Effector CD8-positive, alpha-beta T cell (primary cell): ENCODE results near the gene PNPLA3.

Source experiments
- DNase-seq: peaks from one replicate; lab custom pipeline; 2025; lab: John Stamatoyannopoulos, UW

The PNPLA3 gene

GRCh38 chr22:43967069-43967468 is 43.5 kb downstream of the PNPLA3 start:
- DNase-seq: no peak

DNA sequence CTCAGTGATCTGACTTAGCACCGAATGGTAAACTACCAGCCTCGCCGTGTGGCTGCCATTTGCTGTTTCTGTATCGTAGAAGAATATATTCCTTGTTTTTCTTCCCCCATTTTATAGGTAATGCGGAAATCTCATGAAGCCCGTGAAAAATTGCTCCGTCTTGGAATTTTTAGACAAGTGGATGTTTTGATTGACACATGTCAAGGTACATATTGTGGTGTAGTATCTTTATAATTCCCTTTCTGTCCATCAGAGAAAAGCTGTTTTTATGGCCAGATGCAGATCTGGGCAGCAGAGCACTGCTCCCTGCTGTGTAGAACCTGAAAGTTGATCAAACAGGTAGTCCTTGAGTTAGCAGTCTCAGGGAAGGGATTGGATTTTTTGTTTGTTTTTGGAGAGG is 45.0 kb downstream of the PNPLA3 start:
- DNase-seq: no peak

DNA sequence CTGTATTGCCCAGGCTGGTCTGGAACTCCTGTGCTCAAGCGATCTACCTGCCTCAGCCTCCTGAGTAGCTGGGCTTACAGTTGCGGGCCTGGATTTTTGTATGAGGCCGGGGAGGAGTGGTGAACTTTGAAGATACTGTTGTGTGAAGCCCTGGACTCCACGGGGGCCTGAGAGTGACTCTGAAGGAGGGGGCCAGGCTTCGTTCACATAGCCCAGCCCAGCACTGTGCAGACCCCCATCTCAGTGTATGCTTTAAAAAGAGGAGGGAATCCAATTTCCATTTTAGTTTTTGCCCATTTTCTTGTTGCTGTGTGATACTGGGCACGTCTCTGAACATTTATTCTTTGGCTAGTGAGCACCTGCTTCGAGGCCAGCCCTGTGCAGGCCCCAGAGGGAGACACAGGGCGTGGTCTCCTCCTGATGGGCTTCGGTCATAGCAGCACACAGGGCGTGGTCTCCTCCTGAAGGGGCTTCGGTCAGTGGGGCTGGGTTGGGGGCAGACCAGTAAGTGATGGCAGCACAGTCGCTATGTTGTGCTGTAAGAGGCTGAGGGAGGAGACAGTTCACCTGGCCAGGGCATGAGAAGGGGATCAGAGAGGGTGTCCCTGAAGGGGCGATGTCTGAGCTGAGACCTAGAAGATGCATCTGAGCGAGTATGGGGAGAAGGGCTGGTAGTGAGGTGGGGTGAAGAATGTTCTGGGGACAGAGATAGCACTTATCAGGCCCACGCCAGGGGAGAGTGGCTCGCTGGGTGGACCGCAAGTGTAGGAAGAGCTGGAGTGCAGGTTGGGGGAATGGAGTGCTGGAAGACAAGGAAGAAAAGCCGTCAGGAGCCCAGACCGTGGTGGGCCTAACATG is 45.6 kb downstream of the PNPLA3 start:
- no peak for DNase-seq

DNA sequence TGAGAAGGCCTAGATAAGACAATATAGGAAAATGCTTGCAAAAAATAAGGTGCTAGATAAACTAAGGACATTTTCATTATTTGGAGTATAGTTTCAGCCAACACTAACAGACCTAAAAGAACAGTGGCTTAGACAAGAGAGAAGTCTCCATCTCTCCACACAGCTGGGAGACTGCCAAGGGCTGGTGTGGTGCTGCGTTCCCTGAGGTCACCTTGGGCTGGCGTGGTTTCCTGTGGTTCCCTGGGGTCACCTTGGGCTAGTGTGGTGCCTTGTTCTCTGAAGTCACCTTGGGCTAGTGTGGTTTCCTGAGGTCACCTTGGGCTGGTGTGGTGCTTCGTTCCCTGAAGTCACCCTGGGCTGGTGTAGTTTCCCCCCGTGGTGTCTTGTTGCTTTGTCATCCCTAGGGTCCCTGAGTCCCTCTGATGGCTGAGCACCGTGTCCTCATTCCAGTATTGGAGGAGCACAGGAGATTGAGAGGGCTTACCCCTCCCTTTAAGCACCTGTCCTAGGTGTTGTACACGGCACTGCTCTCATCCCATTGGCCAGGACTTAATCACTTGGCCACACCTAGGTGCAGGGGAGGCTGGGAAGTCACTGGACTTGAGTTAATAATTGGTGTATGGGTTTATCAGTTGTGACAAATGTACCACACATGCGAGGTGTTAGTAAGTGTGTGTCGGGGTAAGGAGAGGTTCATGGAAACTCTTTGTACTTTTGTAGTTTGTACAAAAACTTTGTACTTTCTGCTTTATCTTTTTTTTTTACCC is 46.6 kb downstream of the PNPLA3 start:
- DNase-seq: no peak

DNA sequence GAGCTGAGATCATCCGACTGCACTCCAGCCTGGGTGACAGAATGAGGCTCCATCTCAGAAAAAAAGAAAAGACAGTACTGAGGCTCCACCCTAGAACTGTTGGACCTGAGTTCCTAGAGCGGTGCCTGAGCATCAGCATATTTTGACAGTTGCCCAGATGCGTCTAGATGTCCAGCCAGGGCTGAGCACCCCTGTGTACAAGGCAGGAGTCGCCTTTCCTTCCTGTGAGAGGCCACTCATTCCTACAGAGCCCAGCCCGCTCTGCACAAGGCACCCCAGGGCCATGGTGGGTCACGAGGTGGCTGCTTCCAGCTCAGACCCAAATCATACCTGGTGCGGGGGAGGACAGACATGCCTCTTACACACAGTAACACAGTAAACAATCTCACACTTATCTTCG is 47.5 kb downstream of the PNPLA3 start:
- DNase-seq: no peak

DNA sequence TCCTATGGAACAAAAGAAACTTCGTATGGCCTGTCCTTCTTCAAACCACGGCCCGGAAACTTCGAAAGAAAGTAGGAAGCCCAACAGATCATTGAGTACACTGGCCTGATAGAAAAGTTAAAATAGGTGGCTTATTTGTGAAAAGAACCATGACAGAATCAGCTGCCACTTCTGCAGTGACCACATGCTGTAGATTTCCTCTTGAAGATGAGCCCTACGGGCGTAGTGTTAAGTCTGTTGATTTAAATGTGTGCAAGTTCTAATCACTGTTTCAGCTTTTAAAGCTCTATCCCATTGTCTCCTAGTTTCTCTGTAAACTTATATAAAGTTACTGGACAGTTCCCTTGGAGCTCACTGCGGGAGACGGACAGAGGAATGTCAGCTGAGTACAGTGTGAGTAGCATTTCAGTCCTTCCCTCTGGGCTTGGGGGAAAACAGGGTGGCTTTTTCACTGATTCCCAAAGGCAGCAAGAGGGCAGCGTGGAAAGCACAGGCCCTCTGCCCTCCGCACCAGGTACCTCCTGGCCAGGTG is 49.4 kb downstream of the PNPLA3 start:
- no peak for DNase-seq

GRCh38 chr22:43974028-43974545 is 50.5 kb downstream of the PNPLA3 start:
- DNase-seq: no peak

DNA sequence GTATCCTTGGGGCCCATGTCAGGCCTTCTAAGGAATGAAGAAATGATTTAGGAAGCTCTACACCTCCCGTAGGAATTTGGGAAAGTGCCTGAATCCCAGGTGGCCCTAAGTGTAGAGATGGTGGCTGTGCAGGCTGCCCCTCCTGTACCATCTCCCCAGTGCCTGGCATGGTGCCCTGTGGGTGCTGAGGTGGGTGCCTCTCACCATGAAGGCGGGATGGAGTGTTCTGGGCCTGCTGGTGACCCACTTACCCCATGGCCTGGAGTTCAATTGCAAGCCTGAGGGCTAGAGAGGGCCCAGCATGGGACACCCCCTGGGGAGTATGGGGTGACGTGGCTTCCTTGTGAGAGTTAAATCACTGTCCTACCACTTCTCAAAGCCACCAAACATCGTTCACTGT is 51.4 kb downstream of the PNPLA3 start:
- no peak for DNase-seq

DNA sequence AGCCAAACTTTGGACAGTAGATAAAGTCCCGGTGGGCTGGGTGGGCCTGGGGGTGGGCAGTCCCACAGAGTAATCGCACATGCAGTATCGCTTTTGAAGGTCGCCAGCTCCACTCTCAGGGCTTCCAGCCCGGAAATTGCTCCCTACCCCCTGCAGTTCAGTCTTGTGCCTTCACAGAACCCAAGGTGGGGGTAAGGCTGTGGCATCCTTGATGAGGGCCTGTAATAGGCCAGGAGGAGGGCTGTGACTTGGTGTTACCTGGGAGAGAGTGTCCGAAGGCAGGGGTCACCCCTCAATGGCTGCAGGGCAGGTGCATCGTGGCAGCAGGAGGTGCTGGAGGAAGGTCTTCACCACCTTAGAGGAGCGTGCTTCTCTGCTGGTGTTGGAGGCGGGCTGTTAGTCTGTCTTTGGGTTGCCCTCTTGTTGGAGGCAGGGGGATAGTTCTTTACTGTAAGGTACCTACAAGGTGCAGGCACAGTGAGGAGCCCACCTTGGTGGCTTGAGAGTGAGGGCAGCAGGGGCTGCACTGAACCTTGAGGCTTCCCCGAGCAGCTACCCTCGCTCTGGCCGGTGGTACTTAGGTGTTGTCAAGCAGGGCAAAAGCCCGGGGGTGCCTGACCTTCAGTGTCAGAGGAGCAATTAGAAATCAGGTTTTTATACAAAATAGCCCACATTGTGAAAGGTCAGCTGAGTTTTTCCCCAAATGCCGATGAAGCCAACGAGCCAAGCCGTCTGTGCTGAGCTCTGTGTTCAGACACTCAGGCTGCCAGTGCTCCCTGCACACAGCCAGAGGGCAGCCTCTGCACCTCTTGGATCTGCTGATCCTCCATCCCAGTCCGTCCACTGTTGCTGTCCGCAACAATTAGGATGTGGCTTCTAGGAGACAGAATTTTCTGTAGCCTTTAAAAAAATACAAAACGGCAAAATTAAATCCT is 53.5 kb downstream of the PNPLA3 start:
- DNase-seq: no peak

DNA sequence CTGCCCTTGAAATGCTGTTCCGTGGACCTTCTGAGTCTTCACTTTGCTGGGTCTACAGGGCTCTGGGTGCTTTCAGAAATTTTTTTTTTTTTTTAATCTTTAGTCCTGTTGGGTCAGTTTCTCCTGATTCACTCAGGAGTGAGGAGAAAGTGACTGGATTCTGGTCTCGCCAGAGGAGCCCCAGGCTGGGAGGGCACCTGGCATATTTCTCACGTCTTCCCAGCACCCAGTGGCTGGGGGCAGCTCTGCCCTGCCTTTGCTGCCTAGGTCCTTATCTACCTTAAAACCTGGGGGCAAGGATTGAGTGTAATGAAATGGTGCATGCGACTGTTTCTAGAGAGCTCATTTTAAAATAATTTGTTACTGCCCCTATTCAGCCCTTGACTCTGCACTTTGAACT is 55.0 kb downstream of the PNPLA3 start:
- no peak for DNase-seq

- no peak for DNase-seq
Observed at GRCh38 chr22:43980579-43980978, 57.0 kb downstream of the PNPLA3 start.

GRCh38 chr22:43980996-43981395 is 57.4 kb downstream of the PNPLA3 start:
- DNase-seq: no peak

DNA sequence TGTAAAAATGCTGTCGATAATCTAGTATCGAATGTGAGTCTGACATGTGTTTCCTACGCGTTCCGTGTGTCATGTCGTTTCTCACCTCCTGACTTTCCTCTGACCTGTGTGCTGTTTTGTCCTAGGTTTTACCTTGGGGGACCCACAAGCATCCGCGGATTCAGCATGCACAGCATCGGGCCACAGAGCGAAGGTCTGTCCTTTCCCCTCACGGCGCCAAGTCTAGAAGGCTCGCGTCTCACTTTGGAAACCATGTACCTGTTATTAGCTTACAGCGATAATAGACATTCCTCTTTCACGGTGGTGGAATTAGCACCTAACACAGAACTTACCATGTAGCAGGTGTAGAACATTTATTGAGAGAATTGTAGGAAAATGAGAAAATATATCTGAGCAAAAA is 60.2 kb downstream of the PNPLA3 start:
- DNase-seq: no peak

GRCh38 chr22:43985532-43985931 is 61.9 kb downstream of the PNPLA3 start:
- no peak for DNase-seq

DNA sequence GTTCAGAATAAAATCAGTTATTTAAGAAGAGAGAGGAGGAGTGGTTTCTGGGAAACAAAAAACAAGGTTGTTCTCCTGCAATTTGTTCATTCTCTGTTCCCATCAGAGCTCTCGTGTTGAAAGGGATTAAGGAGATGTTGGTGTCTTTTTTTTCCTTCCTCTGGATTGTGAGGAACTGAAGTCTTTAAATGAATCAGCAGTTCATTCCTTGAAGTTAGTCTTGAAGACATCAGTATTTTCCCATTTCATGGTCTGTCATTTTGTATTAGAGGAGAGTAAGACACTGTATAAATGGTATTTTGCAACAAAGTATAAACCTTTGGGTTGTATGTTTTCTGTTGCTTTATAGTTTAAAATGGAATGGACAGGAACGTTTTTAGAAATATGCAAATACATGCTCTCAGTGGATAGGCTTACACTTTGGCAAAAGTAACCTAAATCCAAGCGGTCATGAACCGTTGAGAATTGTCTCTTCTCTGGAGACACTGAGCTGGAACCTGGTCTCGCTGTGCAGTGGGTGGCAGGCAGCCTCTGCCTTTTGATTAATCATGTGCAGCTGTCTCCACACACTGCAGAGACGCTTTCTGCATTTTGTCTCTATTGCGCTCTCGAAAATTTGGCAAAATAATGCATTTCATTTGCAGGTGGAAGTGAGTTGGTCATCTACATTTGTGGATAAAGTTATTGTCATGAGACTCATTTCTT is 64.7 kb downstream of the PNPLA3 start:
- no peak for DNase-seq

DNA sequence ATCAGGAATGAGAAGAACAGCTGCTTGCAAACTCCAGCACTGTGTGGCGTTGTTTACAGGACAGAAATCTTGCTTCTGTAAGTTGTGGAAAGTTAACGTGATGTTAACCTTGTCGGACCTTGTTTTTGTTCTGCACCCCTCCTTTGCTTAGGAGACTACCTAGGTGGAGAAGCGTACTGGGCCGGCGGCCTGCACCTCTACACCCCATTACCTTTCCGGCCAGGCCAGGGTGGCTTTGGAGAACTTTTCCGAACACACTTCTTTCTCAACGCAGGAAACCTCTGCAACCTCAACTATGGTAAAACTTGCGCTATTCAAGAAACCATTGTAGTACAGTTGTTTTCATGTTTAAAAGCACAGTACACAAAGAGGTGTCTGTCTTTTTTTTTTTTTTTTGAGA is 65.4 kb downstream of the PNPLA3 start:
- no peak for DNase-seq

DNA sequence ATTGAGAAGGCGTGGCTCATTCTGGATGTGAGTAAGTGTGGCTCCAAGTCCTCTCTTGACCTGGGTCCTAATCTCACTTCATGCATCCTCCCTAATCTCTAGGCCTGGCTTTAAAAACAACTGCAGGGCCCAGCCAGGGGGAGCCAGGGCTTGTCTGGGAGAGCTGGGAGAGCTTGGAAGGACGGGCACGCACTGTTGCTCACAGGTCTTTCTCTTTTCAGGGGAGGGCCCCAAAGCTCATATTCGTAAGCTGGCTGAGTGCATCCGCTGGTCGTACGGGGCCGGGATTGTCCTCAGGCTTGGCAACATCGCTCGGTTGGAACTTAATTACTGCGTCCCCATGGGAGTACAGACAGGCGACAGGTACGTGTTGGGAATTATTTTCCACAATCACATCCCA is 66.4 kb downstream of the PNPLA3 start:
- DNase-seq: no peak

- no peak for DNase-seq
Observed at GRCh38 chr22:43991316-43992020, 67.9 kb downstream of the PNPLA3 start.

GRCh38 chr22:43992331-43992821 is 68.8 kb downstream of the PNPLA3 start:
- no peak for DNase-seq

DNA sequence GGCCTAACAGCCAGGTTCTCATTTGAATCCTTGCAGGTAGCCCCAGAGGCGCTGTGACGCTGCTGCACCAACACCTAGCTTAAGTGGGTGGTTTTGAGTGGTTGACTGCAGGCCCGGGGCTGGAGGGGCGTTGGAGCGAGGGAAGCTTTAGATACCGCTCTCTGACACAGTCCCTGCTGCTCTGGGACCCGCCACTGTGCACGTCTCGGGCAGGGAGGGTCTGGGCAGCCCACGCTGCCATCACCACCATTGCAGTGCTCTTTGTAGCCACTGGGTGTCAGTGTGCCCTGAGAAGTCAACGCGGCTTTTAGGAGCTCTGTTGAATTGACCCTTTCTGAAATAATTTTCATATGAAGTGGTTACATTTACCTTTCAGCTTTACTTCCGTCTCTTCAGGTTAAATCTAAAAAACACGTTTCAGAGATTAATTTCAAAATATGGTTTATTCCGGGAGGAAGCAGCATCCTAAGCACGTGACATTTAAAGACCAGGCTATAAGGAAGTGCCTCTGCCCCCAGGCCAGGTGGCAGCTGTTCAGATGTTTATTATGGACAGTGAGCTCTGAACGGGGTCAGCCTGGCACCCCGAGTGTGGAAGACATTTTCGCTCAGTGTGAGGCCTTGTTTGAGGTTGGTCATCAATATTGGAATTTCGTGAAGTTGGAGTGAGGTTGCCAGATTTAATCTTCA is 69.6 kb downstream of the PNPLA3 start:
- peak; percentile 36 for DNase-seq
